Right atrium auricular region (tissue), 2 donors: ENCODE results near the gene C20orf204. TPM values are rescaled to one million over a fixed set of nuclear protein-coding genes. Genes with fewer than 3 reads are reported as not detected.

ENCODE experiments used
- DNase-seq: peaks from one replicate; pipeline ENCODE4 v3.0.0-alpha.2; 2019; ENCODE audit warnings: low spot score
- H3K27ac ChIP-seq, 2 donors: fragments of 200-600 bp; sonication (generic); 1 replicate in 1 of 2; 2 replicates in 1 of 2; pipeline ENCODE4 v1.5.1; 2016 to 2019
- H3K27me3 ChIP-seq, 2 donors: fragments of 200-600 bp; sonication (generic); one replicate each; pipeline versions ENCODE4 v1.5.1 to v1.6.0; 2017 to 2019
- H3K36me3 ChIP-seq: fragments of 200-600 bp; sonication (generic); one replicate; pipeline ENCODE4 v1.5.1; 2016
- H3K4me1 ChIP-seq, 2 donors: fragments of 200-600 bp; sonication (generic); one replicate each; pipeline versions ENCODE4 v1.5.1 to v1.6.0; 2017 to 2019
- H3K4me3 ChIP-seq, 2 donors: fragments of 200-600 bp; sonication (generic); 1 replicate in 1 of 2; 2 replicates in 1 of 2; pipeline ENCODE4 v1.5.1; 2017 to 2019; ENCODE audit warnings: mild to moderate bottlenecking in 1 of 2, moderate library complexity in 1 of 2
- H3K9me3 ChIP-seq, 2 donors: fragments of 200-600 bp; sonication (generic); one replicate each; pipeline ENCODE4 v1.5.1; 2019
- CTCF ChIP-seq, 2 donors: fragments of 200-600 bp; sonication (generic); IDR thresholded peaks; one replicate each; pipeline ENCODE4 v1.5.1; 2019; ENCODE audit warnings: antibody characterized with exemption in 2 of 2
- total RNA-seq, 2 donors: library from RNA; depleted of rRNA; stranded (reverse); fragments of >200 nt; gene quantifications; one replicate each; pipeline ENCODE4 v1.1.0, GENCODE V29; 2016

Gene C20orf204
- total RNA-seq, 2 donors from 2014 or later, result 0.07 to 0.35 TPM

GRCh38 chr20:64081624-64081964 lies 45.6 kb downstream of the C20orf204 start:
- TF ChIP-seq CTCF (IDR thresholded peaks at IDR 0.05), result no peak
- H3K4me1 ChIP-seq, result peaks cover 0 to 64% of the 10 kb centered on the region in 2 donors
- no peak for DNase-seq
- peaks cover 0 to 7% of the 10 kb centered on the region in 2 donors for H3K27me3 ChIP-seq
- H3K27ac ChIP-seq, result no peak overlapping the region
- no peak overlapping the region for H3K4me3 ChIP-seq
- no peaks in the 10 kb centered on the region for H3K9me3 ChIP-seq
- no peaks in the 10 kb centered on the region for H3K36me3 ChIP-seq

GRCh38 chr20:64082126-64082731 lies 46.2 kb downstream of the C20orf204 start:
- no peak for DNase-seq
- H3K36me3 ChIP-seq, result no peaks in the 10 kb centered on the region
- peaks cover 0 to 60% of the 10 kb centered on the region in 2 donors for H3K4me1 ChIP-seq
- no peaks in the 10 kb centered on the region for H3K9me3 ChIP-seq
- peaks cover 0 to 7% of the 10 kb centered on the region in 2 donors for H3K27me3 ChIP-seq
- no peak overlapping the region for H3K4me3 ChIP-seq
- H3K27ac ChIP-seq, result no peak overlapping the region
- no peak for TF ChIP-seq CTCF (IDR thresholded peaks at IDR 0.05)

GRCh38 chr20:64082820-64083377 lies 46.9 kb downstream of the C20orf204 start:
- Histone ChIP-seq H3K36me3 (no peaks in the 10 kb centered on the region), H3K27ac (no peak overlapping the region), H3K9me3 (no peaks in the 10 kb centered on the region), H3K27me3 (peaks cover 0 to 7% of the 10 kb centered on the region in 2 donors), H3K4me3 (peak overlapping the region in 1 of 2 donors; percentile 68), H3K4me1 (peaks cover 0 to 54% of the 10 kb centered on the region in 2 donors)
- TF ChIP-seq CTCF (IDR thresholded peaks at IDR 0.05), result no peak
- no peak for DNase-seq

GRCh38 chr20:64083378-64083803 lies 47.4 kb downstream of the C20orf204 start:
- peaks cover 0 to 7% of the 10 kb centered on the region in 2 donors for H3K27me3 ChIP-seq
- TF ChIP-seq CTCF (IDR thresholded peaks at IDR 0.05), result peak; percentile 60 to 91
- no peak overlapping the region for H3K27ac ChIP-seq
- H3K9me3 ChIP-seq, result no peaks in the 10 kb centered on the region
- no peaks in the 10 kb centered on the region for H3K36me3 ChIP-seq
- H3K4me1 ChIP-seq, result peaks cover 0 to 50% of the 10 kb centered on the region in 2 donors
- peak overlapping the region; percentile 50 to 68 for H3K4me3 ChIP-seq
- peak; percentile 68 for DNase-seq

- Histone ChIP-seq H3K36me3 (no peaks in the 10 kb centered on the region), H3K27ac (no peak within 1 kb of the TSS), H3K27me3 (peaks cover 0 to 7% of the 10 kb centered on the region in 2 donors), H3K9me3 (no peaks in the 10 kb centered on the region), H3K4me3 (peak within 1 kb of the TSS; percentile 50 to 68), H3K4me1 (peaks cover 0 to 43% of the 10 kb centered on the region in 2 donors)
- TF ChIP-seq CTCF (IDR thresholded peaks at IDR 0.05), result peak in 1 of 2 donors; percentile 6
- no peak for DNase-seq
These were observed 48.1 kb downstream of the C20orf204 start, which contains the start of gene LKAAEAR1 for GRCh38 chr20:64083804-64084684. Gene LKAAEAR1, minus strand, starts transcription at chr20:64084398. Its CDS starts 179 bp downstream, at chr20:64084219.
